HG03159 (cell line): ENCODE results near the gene PTPRG.
"Not testable (repeated sequence)": the region's sequence is repeated elsewhere in the genome, so short reads cannot be mapped to it uniquely, and the experiment has no call there.

Source experiments
- ATAC-seq: cut with Tn5 transposase; IDR thresholded peaks from one replicate; pipeline ENCODE4 v1.9.1; 2021; ENCODE audit warnings: mild to moderate bottlenecking, moderate library complexity; ENCODE audit not compliant: unreplicated experiment

Gene PTPRG

DNA sequence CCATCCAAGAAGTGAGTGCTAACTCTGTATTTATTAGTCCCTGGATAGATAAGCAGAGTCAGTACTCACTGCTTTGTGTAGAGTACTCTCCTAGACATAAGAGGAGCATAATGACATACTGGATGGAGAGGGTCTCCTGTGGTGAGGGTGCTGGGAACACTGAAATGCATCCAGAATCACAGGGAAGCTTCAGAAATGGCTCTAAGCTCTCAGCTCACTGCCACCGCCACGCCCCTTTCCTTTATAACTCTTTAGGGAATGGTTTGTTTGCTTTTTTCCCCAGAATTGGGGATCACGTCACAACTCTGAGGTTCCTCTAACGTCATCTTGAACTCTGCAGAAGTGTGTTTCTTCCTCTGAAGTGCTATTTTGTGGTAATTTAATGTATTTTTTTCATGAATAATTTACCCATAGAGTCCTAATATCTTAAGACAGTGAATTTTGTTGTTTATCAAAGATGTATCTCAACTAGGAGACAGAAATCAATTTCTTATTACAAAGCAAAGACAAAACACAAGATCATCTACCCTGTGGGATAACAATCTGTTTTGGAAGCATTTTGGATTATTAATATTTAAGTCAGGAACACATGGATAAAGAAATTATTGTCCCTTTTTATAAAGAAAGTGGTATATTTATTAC, 154.6 kb downstream of the PTPRG start:
- ATAC-seq, result no peak

DNA sequence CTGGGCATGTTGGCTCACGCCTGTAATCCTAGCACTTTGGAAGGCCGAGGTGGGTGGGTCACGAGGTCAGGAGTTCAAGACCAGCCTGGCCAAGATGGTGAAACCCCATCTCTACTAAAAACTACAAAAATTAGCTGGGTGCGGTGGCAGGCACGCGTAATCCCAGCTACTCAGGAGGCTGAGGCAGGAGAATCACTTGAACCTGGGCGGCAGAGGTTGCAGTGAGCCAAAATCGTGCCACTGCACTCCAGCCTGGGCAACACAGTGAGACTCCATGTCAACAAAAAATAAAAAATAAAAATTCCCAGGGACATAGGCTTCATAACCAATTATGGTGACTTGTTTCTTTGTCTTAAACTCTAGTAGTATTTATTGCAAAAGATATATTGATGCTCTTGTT, 155.3 kb downstream of the PTPRG start:
- ATAC-seq, result not testable (repeated sequence)

DNA sequence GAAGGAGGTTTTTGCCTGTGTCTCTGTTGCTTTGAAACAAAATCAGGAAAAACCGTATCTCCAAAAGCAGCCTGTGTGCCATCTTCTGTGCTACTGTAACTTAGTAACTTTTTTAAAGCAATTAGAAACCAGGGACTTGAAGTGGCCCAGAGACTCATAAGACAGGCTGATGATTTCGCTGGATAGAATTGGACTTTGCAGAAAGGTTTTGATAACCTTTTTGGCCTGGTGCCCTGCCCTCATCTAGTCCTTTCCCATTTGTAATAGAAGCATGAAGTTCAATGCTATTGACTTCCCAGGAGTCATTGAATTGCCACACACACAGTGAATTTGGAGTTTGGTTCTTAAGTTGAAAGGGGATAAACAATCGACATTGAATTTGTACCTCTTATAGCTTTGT, 157.2 kb downstream of the PTPRG start:
- ATAC-seq, result no peak

DNA sequence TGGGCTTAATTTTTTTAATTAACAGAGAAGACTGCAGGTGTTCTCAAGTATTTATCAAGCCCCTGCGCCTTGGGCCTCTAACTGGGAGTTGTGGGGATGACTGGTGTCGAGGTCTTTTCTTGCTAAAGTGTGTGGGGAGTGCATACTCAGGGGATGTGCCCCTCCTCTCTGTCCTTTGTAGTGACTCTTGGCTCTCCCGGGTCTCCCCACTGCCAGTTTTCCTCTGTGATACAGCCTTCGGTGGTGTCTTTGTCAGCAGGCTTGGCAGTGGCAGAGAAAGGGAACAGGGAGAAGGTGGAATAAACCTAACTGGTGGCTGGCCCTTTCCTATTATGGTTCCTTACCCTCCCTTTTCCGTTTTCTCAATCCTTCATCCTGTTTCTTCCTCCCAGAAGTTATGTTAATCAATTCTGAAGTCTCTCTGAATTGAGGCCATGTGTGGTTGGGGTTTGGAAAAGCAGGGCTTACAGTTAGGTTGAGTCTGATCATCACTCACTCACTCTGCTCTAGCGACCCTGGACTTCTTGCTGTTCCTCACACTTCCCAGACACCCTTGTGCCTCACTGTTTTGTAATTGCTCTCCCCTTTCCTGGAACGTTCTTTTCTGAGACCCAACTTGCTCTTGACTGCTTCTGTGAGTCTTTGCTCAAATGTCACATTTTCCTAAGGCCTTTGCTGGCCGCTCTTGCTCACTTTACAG, 158.1 kb downstream of the PTPRG start:
- ATAC-seq, result no peak

DNA sequence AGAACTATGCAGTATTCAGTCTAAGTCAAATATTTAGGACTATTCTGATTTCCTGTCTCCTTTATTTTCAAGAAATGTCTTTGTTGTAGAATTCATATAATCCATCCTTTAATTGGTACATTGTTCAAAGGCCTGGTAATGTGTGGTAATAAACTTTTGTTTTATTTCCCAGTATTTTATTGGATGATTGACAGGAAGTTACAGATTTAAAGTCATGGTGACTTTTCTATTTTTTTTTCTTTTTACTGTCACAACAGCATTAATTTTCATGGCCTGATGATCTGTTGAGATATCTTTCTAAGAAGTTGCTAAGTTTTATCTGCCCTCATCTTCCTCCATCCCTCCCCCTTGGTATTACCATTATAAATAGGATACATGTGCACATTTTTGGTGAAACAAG, 161.7 kb downstream of the PTPRG start:
- no peak for ATAC-seq

DNA sequence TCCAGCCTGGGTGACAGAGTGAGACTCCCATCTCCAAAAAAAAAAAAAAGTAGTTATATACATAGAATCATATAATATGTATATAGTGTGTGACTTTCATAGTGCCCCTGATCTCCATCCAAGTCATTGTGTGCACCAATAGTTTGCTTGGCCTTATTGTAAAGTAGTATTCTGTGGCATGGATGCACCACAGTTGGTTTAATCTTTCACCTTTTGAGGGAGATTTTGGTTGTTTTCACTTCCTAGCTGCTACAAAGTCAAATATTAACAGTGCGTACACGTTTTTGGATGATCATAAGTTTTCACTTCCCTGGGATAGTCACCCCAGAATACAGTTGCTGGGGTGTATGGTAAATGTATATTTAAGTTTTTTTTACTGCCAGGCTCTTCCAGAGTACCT, 162.8 kb downstream of the PTPRG start:
- peak; percentile 75 for ATAC-seq

DNA sequence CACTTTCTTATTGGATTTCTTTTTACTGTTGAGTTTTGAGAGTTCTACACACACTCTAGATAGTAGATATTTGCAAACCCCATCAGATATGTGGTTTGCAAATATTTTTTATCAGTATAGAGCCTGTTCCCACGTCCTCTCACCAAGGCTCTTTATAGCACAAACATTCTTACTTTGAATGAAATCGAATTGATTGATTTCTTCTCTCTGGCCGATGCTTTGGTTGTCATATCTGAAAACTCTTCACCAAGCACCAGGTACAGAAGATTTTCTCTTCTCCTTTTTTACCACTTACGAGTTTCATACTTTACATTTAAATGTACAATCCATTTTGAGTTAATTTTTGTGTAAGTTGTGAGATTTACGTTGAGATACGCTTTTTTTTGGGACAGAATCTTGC, 163.4 kb downstream of the PTPRG start:
- peak; percentile 40 for ATAC-seq

DNA sequence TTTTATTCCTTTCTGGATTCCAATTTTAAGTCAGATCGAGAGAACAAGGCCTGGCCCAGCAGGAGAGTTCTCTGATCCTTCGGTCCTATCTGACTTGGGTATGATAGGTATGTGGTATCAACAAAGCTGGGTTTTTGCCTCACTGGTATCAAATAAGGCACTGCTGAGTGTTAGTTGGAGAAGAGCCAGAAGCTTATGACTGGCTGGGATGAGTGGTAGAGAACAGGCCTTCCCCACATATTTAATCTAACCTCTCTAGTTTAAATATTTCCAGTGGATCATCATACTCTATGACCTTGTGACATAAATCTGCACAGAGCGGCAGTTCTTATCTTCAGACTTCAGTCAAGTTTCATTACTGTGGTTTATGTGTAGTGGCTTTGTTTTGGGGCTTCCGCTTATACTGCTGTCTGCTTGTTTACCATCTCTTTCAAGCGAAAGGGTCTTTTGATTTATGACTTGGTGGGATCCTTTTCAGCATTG, 164.5 kb downstream of the PTPRG start:
- ATAC-seq, result no peak

DNA sequence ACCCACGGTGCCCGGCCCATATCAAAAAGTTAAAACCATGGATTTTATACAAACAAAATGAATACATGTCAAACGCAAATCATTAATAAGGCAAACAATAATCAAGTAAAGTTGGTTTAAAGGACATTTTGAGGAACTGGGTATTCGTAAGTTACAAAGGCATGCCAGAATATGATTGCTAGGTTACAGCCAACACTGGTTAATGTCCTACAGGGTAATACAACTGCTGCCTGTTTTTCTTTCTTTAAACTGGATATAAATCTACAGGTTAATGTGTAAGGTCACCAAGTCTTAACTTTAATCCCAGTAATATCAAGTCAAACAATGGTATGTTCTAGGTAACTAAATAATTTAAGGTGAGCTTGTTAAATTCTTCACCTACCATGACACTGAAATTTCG, 166.1 kb downstream of the PTPRG start:
- no peak for ATAC-seq

DNA sequence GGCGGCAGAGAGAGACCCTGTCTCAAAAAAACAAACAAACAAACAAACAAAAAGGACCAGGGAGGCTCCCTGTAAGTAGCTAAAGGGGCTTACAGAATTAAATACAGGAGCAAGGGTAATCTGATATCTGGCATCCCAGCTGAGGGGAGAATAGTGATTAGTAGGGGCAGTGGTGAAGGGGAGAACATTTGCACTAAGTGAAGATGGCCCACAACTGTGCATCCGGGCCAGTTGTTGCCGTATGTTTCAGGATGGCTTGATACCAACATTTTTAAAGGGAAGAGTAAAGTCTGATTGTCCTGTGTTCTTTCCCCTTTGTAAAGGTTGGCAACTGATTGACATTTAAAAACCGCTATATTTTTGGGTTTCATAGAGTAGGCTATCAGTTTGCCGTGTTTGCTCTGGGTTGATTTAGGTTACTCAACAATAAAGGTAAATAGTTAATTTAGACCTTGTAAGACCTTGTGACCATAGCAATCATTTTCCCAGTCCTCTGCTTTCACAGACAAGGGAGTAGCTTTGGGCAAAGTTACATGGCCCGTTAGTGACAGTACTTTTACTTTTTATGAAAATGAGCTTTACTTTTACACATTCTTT, 167.8 kb downstream of the PTPRG start:
- no peak for ATAC-seq

DNA sequence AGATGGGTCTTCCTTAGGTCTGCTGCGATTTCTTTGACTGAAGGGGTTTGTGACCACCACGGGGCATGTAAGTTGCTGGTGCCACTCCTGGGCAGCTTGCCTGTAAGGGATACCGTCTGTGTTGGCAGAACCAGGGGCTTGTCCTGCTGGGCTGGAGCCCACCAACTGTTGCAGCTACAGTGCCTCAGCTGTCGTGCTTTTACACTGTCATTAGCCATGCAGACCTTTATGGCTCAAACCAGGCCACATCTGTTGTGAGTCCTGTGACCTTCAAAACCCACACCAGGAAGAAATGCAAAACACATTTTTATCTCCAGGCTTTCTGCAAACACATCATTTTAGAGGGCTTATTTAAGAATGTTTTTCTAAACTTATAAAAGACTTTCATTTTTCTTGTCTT, 168.7 kb downstream of the PTPRG start:
- ATAC-seq, result no peak

DNA sequence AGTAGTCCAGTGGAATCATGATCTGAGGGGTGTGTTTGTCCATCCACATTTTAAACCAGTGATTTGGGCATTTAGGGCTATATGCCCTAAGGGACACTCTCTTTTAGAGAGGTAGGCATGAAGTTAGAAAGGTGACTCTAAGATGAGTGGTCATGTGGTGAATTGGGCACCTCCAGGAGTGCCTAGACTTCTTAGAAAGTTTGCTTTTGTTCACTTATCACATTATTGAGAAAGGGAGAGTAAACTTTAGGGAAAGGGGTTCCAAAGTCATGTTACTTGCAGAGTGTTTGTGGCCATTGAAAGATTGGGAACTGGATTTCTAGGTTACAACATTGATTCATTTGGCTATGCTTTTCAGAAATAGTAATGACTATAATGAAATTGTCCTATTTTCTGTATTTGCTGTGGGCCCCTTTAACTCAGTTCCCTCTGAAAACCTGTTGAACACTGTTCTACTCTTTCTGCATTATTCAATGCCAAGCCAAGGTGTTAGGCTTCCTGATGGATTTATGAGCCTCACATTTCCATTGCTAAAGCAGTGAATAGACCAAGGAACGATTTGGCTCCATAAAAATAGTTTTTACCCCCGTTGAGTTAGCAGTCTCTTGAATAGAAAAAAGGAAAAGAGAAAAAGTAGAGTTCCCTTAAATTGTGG, 169.3 kb downstream of the PTPRG start:
- ATAC-seq, result no peak

DNA sequence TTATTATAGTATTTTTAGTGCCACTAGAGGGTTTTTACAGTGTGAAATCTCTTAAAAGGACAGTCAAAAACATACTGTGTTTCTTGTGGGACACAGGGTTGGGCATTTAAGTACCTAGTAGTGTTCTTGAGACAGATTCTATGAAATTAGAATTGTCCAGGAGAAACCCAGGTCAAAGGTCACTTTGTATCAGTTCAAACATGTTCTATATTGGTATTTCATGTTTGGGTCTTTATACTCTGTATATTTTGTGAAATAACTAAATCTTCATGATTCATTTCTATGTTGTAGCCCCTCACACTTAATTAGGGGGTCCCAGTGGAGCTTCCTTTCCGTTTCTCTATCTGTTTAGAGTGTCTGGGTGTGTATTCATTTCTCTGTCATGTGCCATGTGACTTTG, 171.6 kb downstream of the PTPRG start:
- no peak for ATAC-seq

DNA sequence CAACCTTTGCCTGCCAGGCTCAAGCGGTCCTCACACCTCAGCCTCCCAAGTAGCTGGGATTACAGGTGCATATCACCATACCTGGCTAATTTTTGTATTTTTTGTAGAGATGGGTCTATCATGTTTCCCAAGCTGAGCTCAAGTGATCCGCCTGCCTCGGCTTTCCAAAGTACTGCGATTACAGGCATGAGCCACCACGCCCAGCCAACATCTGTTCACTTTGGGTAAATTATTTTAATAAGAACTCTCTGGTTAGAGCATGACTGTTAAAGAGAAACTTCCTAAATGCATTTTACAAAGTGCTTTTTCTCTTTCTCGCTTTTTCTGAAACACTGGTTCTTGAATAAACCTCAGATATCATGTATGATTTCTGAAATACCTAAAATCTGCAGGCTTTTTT, 172.5 kb downstream of the PTPRG start:
- no peak for ATAC-seq

DNA sequence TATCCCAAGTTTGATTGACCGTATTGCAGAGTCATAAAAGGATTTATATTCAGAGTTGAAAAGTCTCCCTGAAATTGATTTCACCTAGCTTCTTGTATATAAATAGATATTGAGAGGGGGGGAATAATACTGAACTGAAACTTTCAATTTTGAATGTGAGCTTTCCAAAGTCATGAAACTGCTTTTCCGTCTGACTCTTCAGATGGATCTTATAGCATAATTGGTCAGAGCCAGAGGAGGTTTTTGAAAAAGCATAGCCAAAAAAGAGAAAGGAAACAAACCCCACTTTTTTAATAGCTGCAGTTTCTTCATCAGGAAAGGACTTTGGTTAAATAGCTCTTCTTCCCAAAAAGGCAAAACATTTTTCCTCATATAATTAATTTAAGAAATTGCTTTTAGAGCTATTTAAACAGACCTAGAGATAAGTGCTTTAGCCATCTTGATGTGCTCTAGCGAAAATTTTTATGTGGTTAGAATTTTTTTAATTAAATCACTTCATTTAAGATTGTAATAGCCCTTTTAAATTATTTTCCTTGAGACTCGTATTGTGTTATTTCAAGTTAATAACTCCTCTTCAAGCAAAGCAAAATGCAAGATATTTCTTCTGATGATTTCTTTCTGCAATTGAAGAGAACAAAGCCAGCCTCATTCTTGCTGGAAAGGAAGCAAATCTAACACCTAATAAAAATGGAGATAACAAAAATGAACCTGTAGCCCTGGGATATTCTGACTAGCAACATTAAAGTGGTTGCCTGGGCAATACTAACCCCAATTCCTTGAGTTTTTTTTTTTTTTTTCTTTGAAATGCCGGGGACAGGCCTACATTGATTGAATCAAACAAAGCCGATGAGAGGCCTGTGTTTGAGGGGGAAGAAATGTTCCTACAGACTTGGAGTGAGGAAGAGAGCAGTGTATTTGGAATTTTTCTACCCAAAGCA, 173.6 kb downstream of the PTPRG start:
- no peak for ATAC-seq

DNA sequence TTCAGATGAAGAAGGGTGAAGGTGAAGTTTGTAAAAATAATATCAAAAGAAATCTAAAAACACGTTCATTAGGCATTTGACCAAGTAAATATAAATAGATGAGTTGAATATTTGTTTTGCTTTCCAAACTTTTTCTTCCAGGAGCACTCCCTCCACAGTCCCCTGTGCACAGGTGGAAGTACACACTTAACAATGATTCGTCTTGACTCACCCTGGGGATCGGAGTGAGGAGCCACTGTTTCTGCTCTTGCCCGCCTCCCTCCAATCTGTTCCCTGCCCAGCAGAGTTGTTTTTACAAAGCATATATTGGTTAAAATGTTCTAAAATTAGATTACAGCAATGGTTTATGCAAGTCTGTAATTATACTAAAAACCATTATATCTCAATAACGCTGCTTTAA, 175.1 kb downstream of the PTPRG start:
- no peak for ATAC-seq

DNA sequence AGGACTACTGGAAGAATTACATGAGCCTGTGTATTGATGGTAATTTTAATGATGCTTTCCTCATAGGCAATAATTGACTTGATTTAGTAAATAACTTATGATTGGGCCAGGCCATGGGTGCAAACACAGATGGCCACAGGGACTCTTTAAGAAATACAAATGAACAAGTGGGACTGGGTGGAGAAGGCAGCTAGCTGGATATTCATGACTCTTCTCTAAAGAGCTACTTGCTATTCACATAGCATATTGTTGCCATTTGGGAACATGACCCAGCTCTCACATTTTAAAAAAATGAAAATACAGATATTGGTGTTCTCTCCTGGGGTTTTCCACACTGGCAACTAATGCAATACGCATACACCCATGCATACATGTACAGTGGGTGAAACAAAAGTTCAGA, 178.3 kb downstream of the PTPRG start:
- ATAC-seq, result no peak

DNA sequence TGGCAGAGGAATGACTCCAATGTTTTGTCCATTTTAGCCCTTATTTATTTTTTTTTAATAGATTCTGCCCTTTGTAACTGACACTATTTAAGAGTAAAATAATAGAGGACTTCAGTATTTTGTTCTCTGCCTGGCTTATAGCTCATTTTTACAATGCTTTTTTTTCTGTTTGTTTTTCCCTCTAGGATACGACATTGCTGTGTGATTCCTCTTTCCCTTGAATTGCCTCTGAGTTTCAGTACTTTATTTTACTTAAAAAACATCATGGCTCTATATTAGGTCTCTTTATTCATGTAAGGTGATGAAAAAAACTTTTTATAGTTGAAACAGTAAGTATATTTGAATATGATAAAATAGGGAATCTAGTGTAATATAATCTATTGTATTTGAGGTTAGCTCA, 179.1 kb downstream of the PTPRG start:
- no peak for ATAC-seq

DNA sequence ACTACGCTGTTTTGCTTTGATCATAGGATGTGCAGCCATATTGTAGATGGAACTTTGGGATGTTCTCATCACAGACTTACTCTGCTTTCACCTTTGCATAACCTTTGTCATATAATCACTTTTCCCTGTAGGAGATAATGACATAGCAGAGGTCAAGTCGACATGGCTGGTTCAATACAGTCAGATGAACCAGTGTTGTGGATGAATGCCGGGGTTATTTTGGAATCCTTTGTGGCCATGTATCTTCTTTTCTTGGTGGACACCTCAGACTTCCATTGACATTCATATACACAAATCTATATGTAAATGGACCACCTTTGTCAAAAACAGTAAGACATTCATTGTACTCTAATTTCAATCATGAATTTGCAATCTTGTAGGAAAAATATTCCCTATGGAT, 180.2 kb downstream of the PTPRG start:
- ATAC-seq, result no peak

DNA sequence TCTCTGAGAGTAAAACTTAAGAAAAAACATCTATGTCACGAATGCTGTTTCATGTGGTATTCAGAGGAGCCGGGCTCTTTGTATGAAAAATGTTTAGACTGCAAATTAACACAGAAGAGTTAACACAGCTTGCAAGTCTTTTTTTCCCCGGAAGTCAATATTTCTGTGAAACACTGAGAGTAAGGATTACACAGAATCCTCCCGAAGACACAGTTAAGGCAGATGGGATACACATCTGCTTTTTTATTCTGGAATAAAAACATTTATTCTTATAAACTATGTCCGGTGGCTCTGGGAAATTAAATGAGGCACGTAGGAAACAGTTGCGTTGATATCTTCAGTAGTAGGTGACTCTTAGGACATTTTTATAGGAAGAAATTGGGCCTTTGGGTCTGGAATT, 180.6 kb downstream of the PTPRG start:
- no peak for ATAC-seq

DNA sequence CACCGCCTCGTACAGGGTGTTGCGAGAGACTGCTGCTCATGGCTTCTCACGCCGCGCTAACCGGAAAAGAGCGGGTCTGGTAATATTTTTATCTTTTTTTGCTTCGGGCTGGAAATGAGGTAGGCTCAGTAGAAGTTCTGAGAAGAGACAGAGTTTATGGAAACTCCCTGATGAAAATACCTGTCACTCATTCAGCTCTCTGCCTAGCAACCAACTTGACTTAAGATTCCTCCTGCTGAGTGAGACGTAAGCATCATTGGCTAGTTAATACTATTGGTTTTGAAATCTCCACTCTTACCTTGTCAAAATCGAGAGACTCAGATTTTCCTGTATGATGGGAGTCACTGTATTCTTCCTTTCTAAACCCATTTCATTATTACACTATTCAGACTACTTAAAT, 181.7 kb downstream of the PTPRG start:
- ATAC-seq, result no peak
